Erythroblast (primary cell): ENCODE results near the gene PSMA2.

Experiments
- GATA1 ChIP-seq: IDR thresholded peaks from 2 replicates; pipeline ENCODE4 v1.6.1; 2011; ENCODE audit warnings: low read depth, mild to moderate bottlenecking, control low read depth, low read length, moderate library complexity
- POLR2A ChIP-seq: IDR thresholded peaks from 2 replicates; pipeline ENCODE4 v1.6.1; 2011; ENCODE audit warnings: mild to moderate bottlenecking, low read length

- TF ChIP-seq POLR2A (no peak), GATA1 (no peak)
These were observed 3.9 kb upstream of the PSMA2 start for GRCh38 chr7:42935861-42936260.
